ENCODE measurements around the gene LCAT. TPM values are rescaled to one million over a fixed set of nuclear protein-coding genes. Genes with fewer than 3 reads are reported as not detected.

LCAT gene
- total and polyA plus RNA-seq, 9 of the 15 experiments (the other 6 are each of a cell fraction or from before 2014, with no cell fraction given) = 0.46 to 21.0 (median 5.0) TPM

DNA sequence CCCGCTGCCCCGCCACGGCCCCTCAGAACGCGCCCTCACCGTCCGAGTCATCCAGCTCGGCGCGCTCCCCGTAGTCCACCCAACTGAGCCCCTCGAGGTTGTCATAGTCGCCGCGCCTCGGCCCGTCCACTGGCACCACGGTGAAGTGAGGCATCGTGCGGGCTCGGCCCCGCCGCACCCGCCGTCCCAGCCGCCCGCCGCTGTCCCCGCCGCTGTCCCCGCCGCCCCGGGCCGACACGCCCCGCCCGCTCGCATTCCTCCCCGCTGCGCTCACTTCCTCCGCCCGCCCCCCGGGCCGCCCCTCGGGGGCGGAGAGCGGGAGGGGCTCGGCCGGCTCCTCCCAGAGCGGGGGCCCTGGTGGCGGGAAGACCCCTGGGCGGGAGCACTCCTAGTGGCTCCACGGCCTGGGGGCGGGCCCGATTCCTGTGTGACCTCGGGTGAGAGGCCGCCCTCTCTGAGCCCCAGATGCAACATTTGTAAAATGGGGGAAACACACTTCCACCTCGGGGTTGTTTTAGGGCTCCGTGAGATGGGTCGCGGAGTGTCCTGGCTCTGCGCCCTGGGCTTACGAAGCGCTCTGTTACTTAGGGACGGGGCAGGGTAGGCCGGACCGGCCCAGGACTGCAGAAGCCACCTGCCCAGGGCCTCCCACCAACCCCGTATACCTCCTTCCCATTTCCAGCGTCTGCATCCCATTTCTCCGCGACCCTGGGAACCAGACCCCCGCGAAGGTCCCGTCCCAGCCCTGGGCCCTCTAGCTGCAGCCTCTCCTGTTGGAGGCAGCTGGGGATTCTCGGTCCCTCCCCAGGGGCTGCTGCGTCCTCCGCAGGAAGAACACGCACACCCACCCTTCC lies 24.7 kb upstream of the LCAT start, which contains the start of gene SLC12A4 (continued):
- TF ChIP-seq FOSL1 (tag; conservative IDR thresholded peaks at IDR 0.05) = peak; percentile 61
- TF ChIP-seq SMC3 (conservative IDR thresholded peaks at IDR 0.05; ENCODE audit: insufficient read depth, low read depth, low read length) = no peak
- no peak for TF ChIP-seq THRA (IDR thresholded peaks at IDR 0.05)
- TF ChIP-seq ELK3 (CRISPR knock-in tag; IDR thresholded peaks at IDR 0.05) = no peak
- 0 out of 4 replicates have a peak, but pooled peaks of 1 of the 2 experiments have one; percentile 10 for TF ChIP-seq FOXK2 (conservative IDR thresholded peaks at IDR 0.05 in 1 of 2, IDR thresholded peaks at IDR 0.05 in 1 of 2; ENCODE audit: low read depth in 2 of 2)
- TF ChIP-seq, protein P1, sequence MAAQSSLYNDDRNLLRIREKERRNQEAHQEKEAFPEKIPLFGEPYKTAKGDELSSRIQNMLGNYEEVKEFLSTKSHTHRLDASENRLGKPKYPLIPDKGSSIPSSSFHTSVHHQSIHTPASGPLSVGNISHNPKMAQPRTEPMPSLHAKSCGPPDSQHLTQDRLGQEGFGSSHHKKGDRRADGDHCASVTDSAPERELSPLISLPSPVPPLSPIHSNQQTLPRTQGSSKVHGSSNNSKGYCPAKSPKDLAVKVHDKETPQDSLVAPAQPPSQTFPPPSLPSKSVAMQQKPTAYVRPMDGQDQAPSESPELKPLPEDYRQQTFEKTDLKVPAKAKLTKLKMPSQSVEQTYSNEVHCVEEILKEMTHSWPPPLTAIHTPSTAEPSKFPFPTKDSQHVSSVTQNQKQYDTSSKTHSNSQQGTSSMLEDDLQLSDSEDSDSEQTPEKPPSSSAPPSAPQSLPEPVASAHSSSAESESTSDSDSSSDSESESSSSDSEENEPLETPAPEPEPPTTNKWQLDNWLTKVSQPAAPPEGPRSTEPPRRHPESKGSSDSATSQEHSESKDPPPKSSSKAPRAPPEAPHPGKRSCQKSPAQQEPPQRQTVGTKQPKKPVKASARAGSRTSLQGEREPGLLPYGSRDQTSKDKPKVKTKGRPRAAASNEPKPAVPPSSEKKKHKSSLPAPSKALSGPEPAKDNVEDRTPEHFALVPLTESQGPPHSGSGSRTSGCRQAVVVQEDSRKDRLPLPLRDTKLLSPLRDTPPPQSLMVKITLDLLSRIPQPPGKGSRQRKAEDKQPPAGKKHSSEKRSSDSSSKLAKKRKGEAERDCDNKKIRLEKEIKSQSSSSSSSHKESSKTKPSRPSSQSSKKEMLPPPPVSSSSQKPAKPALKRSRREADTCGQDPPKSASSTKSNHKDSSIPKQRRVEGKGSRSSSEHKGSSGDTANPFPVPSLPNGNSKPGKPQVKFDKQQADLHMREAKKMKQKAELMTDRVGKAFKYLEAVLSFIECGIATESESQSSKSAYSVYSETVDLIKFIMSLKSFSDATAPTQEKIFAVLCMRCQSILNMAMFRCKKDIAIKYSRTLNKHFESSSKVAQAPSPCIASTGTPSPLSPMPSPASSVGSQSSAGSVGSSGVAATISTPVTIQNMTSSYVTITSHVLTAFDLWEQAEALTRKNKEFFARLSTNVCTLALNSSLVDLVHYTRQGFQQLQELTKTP (IDR thresholded peaks at IDR 0.05; ENCODE audit: low read depth in 1 of 2, partially characterized antibody in 2 of 2) = no peak
- TF ChIP-seq HDGF (IDR thresholded peaks at IDR 0.05) = no peak
- peak; percentile 56; the same call in 1 of the 2 replicates for TF ChIP-seq CTBP1 (IDR thresholded peaks at IDR 0.05; ENCODE audit: borderline replicate concordance)
- TF ChIP-seq CXXC5 (CRISPR knock-in tag; IDR thresholded peaks at IDR 0.05) = peak; percentile 74
- peak in 1 of 2 experiments; percentile 94; a peak in 2 of 4 replicates for TF ChIP-seq ZNF639 (CRISPR knock-in tag; conservative IDR thresholded peaks at IDR 0.05 in 1 of 2, IDR thresholded peaks at IDR 0.05 in 1 of 2)
- no peak for TF ChIP-seq ZNF561 (CRISPR knock-in tag; conservative IDR thresholded peaks at IDR 0.05)
- no peak for TF ChIP-seq ZNF277 (CRISPR knock-in tag; IDR thresholded peaks at IDR 0.05; ENCODE audit: borderline replicate concordance)
- TF ChIP-seq CCNT2 (IDR thresholded peaks at IDR 0.05; ENCODE audit: borderline replicate concordance, extremely low read depth, insufficient read length, low read depth, low read length) = peak; percentile 91
